ENCODE measurements around the gene CAT.

CAT gene

DNA sequence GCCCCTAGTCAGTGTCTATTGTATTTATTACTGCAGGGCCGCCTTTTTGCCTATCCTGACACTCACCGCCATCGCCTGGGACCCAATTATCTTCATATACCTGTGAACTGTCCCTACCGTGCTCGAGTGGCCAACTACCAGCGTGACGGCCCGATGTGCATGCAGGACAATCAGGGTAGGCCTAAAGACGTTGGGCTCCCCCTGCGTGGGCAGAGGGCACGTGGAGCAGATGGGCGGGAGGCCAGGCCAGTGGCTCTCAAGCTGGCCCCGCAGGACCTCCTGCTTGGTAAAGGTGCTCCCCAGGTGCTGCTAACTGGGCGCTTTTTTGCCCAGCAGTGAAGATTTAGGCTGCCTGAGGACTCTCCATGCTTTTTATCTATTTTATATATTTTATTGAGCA lies 22.5 kb downstream of the CAT start:
- Histone ChIP-seq H3K4me3 (ENCODE audit: low read length) (no peak overlapping the region), H3K9ac (ENCODE audit: low read length) (no peak overlapping the region), H3K36me3 (ENCODE audit: control insufficient read depth, low read depth, low read length) (no peaks in the 10 kb centered on the region), H3K9me3 (ENCODE audit: control insufficient read depth, low read depth, low read length) (no peaks in the 10 kb centered on the region), H3K4me1 (ENCODE audit: control insufficient read depth, low read depth, low read length) (no peaks in the 10 kb centered on the region), H3K27me3 (ENCODE audit: control insufficient read depth, insufficient read depth, low read length) (no peaks in the 10 kb centered on the region), H3K27ac (ENCODE audit: low read length) (no peak overlapping the region)

DNA sequence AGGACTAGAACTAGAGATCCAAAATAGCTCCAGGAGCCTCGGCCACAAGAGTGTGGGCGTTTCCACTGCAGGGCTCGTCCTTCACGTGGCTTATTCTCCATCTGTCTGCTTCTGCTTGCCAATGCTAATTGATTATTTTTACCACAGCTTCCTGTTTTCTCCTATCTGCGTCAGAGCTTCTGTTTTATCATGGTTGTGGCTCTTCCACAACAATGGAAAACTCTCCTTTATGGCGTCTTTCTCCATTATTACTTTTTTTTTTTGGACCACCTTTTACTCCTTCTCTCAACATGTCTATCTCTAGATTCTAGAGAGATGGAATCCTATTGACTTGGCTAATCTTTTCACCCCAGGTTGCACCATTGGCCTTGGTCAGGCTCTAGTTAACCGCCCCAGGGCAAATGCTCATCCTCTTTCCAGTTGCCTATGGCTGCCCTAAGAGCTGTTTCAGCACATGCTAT lies 25.9 kb downstream of the CAT start:
- Histone ChIP-seq H3K9ac (ENCODE audit: low read length) (no peak overlapping the region), H3K4me1 (ENCODE audit: control insufficient read depth, low read depth, low read length) (no peaks in the 10 kb centered on the region), H3K27ac (ENCODE audit: low read length) (no peak overlapping the region), H3K4me3 (ENCODE audit: low read length) (no peak overlapping the region), H3K27me3 (ENCODE audit: control insufficient read depth, insufficient read depth, low read length) (no peaks in the 10 kb centered on the region), H3K9me3 (ENCODE audit: control insufficient read depth, low read depth, low read length) (peaks cover 8% of the 10 kb centered on the region), H3K36me3 (ENCODE audit: control insufficient read depth, low read depth, low read length) (no peaks in the 10 kb centered on the region)

DNA sequence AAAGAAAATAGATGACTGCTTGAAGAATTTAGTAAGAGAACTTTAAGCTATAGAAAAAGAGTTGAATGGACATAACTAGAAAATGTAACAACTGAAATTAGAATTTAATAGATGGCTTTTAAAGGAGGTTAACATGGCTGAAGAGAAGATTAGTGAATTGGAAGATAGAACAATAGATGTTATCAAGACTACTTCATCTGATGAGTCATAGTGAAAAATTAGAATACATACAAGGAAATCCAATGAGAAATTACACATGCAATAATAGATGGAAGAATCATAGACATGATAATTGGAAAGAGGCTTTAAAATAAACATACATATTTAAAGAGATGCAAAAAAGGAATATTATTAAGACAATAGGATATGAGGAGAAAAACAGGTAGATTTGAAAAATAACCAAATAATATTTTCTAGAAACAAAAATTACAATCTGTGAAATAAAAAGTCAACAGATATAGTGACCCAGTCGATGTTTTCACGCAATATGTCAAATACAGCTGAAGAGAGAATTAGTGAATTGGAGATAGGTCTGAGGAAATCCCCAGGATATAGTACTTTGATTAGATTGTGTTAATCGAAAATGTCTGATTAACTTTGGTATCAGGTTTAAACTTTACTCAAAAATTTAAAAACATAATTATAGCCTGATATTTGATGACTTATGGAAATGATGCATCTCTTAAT lies 28.2 kb downstream of the CAT start:
- Histone ChIP-seq H3K36me3 (ENCODE audit: control insufficient read depth, low read depth, low read length) (no peaks in the 10 kb centered on the region), H3K4me3 (ENCODE audit: low read length) (no peak overlapping the region)

DNA sequence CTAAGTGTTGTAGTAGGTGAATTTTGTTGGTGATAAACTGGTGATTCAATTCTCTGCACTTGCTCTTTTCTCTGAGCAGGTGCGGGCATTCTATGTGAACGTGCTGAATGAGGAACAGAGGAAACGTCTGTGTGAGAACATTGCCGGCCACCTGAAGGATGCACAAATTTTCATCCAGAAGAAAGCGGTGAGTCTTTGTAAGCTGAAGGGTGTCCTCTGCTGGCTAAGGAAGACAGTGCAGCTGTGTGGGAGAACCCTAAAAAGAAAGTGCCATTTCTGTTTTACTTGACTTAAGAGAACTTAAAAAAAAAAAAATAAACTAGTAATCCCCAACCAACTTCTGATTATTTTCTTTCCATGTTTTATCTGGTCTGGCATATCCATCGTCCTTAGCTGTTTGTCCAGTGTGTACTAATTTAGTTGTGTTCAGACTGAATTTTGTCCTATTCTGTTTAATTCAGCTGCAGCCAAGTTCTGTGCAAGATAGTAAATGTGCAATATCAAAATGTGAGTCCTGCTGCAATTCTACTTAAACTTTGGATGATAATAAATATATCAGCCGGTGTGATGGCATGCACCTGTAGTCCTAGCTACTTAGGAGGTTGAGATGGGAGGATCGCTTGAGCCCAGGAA lies 29.6 kb downstream of the CAT start:
- Histone ChIP-seq H3K27me3 (ENCODE audit: control insufficient read depth, insufficient read depth, low read length) (no peaks in the 10 kb centered on the region), H3K27ac (ENCODE audit: low read length) (no peak overlapping the region), H3K9me3 (ENCODE audit: control insufficient read depth, low read depth, low read length) (peaks cover 8% of the 10 kb centered on the region), H3K4me3 (ENCODE audit: low read length) (no peak overlapping the region), H3K4me1 (ENCODE audit: control insufficient read depth, low read depth, low read length) (no peaks in the 10 kb centered on the region), H3K9ac (ENCODE audit: low read length) (no peak overlapping the region), H3K36me3 (ENCODE audit: control insufficient read depth, low read depth, low read length) (no peaks in the 10 kb centered on the region)

More for the DNA sequence above, 28.2 kb downstream of the CAT start:
- H3K9ac ChIP-seq (ENCODE audit: low read length) = no peak overlapping the region
- H3K27ac ChIP-seq (ENCODE audit: low read length) = no peak overlapping the region
- no peaks in the 10 kb centered on the region for H3K27me3 ChIP-seq (ENCODE audit: control insufficient read depth, insufficient read depth, low read length)
- H3K4me1 ChIP-seq (ENCODE audit: control insufficient read depth, low read depth, low read length) = no peaks in the 10 kb centered on the region
- peaks cover 8% of the 10 kb centered on the region for H3K9me3 ChIP-seq (ENCODE audit: control insufficient read depth, low read depth, low read length)

DNA sequence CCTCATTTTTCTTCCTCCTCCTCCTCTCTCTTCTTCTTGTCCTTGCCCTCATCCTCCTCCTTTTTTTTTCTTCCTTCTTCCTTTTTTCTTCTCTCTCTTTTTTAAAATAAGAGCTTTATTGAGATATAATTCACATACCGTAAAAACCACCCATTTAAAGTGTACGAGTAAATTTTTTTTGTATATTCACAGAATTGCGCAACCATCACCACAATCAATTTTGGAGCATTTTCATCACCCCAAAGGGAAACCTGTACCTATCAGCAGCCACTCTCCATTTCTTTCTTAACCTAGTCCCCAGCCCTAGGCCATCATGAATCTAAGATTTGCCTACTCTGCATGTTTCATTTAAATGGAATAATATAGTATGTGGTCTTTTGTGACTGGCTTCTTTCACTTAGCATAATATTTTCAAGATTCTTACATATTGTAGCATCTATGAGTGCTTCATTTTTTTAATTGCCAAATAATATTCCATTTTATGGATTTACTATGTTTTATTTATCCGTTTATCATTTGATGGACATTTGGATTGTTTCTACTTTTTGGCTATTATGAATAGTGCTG lies 35.0 kb downstream of the CAT start:
- no peak overlapping the region for H3K4me3 ChIP-seq (ENCODE audit: low read length)
- no peaks in the 10 kb centered on the region for H3K27me3 ChIP-seq (ENCODE audit: control insufficient read depth, insufficient read depth, low read length)
- H3K9ac ChIP-seq (ENCODE audit: low read length) = no peak overlapping the region
- H3K9me3 ChIP-seq (ENCODE audit: control insufficient read depth, low read depth, low read length) = no peaks in the 10 kb centered on the region
- no peaks in the 10 kb centered on the region for H3K4me1 ChIP-seq (ENCODE audit: control insufficient read depth, low read depth, low read length)
- H3K36me3 ChIP-seq (ENCODE audit: control insufficient read depth, low read depth, low read length) = no peaks in the 10 kb centered on the region
- no peak overlapping the region for H3K27ac ChIP-seq (ENCODE audit: low read length)

DNA sequence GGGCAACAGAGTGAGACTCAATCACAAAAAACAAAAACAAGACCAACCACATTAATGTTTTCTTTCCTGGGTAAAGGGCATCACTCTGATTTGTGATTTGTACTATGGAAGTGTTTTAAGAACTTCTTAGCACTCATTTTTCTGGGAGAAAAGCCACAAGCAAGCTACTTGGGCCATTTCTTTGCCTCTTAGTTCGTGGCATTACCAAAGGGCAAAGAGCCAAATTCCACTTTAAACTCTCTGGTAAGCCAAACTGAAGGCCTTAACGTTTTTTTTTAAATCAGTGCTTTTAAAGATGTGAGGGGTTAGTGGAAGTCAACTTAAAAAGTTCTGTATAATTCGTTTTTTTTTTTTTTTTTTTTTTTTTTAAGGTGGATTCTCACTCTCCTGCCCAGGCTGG lies 36.9 kb downstream of the CAT start:
- Histone ChIP-seq H3K27me3 (ENCODE audit: control insufficient read depth, insufficient read depth, low read length) (no peaks in the 10 kb centered on the region), H3K9ac (ENCODE audit: low read length) (no peak overlapping the region), H3K4me3 (ENCODE audit: low read length) (no peak overlapping the region), H3K4me1 (ENCODE audit: control insufficient read depth, low read depth, low read length) (no peaks in the 10 kb centered on the region), H3K9me3 (ENCODE audit: control insufficient read depth, low read depth, low read length) (no peaks in the 10 kb centered on the region), H3K27ac (ENCODE audit: low read length) (no peak overlapping the region), H3K36me3 (ENCODE audit: control insufficient read depth, low read depth, low read length) (no peaks in the 10 kb centered on the region)

DNA sequence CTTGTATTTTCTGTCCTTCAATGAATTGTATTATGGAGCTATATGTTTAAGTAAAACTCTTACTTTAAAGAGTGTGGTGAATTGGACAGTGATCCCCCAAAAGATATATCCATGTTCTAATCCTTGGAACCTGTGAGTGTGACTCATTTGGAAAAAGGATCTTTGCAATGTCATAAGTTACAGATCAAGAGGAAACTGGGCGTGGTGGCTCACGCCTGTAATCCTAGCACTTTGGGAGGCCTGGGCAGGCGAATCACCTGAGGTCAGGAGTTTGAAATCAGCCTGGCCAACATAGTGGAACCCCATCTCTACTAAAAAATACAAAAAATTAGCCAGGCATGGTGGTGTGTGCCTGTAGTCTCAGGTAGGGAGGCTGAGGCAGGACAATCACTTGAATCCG lies 38.1 kb downstream of the CAT start:
- Histone ChIP-seq H3K27ac (ENCODE audit: low read length) (no peak overlapping the region), H3K9me3 (ENCODE audit: control insufficient read depth, low read depth, low read length) (no peaks in the 10 kb centered on the region), H3K36me3 (ENCODE audit: control insufficient read depth, low read depth, low read length) (no peaks in the 10 kb centered on the region), H3K4me3 (ENCODE audit: low read length) (no peak overlapping the region), H3K27me3 (ENCODE audit: control insufficient read depth, insufficient read depth, low read length) (no peaks in the 10 kb centered on the region), H3K9ac (ENCODE audit: low read length) (no peak overlapping the region), H3K4me1 (ENCODE audit: control insufficient read depth, low read depth, low read length) (no peaks in the 10 kb centered on the region)

DNA sequence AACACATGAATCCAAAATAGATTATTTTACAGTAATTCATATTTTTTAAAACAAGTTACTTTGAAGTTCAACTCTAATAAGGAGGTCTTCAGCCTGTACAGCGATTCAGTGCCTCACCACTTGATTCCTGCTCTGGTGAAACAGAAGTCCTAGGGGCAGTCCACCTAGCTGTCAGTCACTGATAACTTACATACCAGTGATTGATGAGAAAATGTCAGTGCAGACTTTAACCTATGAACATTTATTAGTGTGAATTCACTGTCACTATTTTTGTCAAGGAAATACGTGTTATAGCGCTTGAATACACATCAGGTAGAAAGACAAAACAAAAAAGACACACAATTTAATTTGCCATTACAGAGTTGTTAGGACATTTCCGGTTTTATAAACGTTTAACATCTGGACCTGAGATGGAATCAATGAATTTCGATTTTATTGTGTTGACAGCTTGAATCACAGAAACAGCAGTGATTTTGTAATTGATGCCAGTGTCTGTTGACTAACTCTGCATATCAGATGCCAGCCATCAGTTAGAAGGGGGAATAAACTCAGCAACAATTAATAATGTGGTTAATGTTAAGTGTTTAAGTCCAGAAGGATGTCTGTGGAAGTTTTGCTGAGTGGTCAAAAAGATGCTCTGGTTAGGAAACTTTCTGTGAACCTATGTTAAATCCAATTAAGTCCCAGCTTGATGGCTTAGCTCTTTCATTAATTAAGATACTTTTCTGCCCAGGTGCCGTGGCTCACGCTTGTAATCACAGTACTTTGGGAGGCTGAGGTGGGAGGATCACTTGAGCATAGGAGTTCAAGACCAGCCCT lies 40.3 kb downstream of the CAT start:
- H3K9ac ChIP-seq (ENCODE audit: low read length) = no peak overlapping the region

DNA sequence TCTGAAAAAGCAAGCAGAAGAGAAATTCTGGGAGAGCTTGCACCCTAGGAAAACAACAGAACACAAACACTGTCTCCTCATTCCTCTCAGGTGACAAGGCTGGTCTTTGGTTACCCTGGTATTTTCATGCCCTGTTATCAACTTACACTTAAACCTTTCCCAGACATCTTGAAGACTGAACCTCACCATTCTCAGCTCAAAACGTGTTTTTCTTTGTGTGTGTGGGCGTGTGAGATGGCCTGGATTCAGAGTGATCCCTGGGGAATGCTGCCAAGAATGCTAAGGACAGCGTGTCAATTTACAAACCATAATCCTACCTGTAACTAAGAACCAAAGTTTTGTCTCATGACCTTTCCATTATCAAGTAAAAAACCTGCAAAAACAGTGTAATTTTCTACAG lies 41.6 kb downstream of the CAT start:
- Histone ChIP-seq H3K9me3 (ENCODE audit: control insufficient read depth, low read depth, low read length) (no peaks in the 10 kb centered on the region), H3K27me3 (ENCODE audit: control insufficient read depth, insufficient read depth, low read length) (no peaks in the 10 kb centered on the region), H3K4me3 (ENCODE audit: low read length) (no peak overlapping the region), H3K4me1 (ENCODE audit: control insufficient read depth, low read depth, low read length) (no peaks in the 10 kb centered on the region), H3K36me3 (ENCODE audit: control insufficient read depth, low read depth, low read length) (no peaks in the 10 kb centered on the region), H3K27ac (ENCODE audit: low read length) (no peak overlapping the region), H3K9ac (ENCODE audit: low read length) (no peak overlapping the region)

More for the DNA sequence above, 40.3 kb downstream of the CAT start:
- Histone ChIP-seq H3K4me1 (ENCODE audit: control insufficient read depth, low read depth, low read length) (no peaks in the 10 kb centered on the region), H3K27me3 (ENCODE audit: control insufficient read depth, insufficient read depth, low read length) (no peaks in the 10 kb centered on the region), H3K4me3 (ENCODE audit: low read length) (no peak overlapping the region), H3K27ac (ENCODE audit: low read length) (no peak overlapping the region), H3K36me3 (ENCODE audit: control insufficient read depth, low read depth, low read length) (no peaks in the 10 kb centered on the region), H3K9me3 (ENCODE audit: control insufficient read depth, low read depth, low read length) (no peaks in the 10 kb centered on the region)

DNA sequence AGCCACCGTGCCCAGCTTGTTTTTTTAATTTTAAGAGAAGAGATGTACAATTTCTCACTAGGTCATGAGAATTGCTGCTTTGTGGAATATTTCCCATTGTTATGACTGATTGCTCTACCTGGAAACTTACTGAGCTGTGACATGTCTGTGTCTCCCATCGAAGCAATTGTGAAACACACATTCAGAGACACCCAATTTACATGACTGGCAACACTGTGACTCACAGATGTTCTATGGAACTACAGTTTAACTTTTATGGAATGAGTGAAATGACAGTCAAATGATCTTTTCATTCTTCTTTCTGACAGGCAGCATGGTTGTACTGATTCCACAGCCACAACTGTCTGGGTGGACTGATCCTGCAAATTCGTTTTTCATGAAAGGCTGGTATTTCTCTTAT lies 42.6 kb downstream of the CAT start:
- Histone ChIP-seq H3K4me1 (ENCODE audit: control insufficient read depth, low read depth, low read length) (no peaks in the 10 kb centered on the region), H3K9ac (ENCODE audit: low read length) (no peak overlapping the region), H3K4me3 (ENCODE audit: low read length) (no peak overlapping the region), H3K27me3 (ENCODE audit: control insufficient read depth, insufficient read depth, low read length) (no peaks in the 10 kb centered on the region), H3K9me3 (ENCODE audit: control insufficient read depth, low read depth, low read length) (no peaks in the 10 kb centered on the region), H3K27ac (ENCODE audit: low read length) (no peak overlapping the region), H3K36me3 (ENCODE audit: control insufficient read depth, low read depth, low read length) (no peaks in the 10 kb centered on the region)

DNA sequence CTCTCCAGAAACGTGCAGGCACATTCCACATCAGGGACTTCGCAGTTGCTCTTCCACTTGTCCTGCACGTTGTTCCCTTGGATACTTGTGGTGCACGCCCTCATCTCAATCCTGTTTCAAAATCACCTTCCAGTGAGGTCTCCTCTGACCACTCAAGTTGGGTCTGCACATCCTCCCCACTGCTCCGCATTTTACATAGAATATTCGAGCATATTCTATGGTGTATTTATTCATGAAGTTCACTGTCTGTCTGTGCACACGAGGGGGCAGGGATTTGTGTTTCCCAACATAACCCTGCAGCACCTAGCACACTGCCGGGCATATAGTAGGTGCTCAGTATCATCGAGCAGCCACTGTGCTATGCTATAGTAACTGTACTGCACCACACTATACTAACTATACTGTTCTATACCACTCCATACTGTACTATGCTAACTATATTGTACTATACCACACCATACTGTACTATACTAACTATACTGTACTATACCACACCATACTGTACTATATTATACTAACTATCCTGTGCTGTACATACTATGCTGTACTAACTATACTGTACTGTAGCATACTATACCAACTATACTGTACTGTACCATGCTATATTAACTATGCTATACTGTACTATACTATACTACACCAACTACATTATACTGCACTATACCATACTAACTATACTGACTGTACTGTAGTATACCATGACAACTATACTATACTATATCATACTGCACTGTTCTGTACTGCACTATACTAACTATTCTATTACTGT lies 44.6 kb downstream of the CAT start:
- H3K27ac ChIP-seq (ENCODE audit: low read length) = no peak overlapping the region
- H3K27me3 ChIP-seq (ENCODE audit: control insufficient read depth, insufficient read depth, low read length) = no peaks in the 10 kb centered on the region
- no peaks in the 10 kb centered on the region for H3K36me3 ChIP-seq (ENCODE audit: control insufficient read depth, low read depth, low read length)
- H3K4me3 ChIP-seq (ENCODE audit: low read length) = no peak overlapping the region
- H3K4me1 ChIP-seq (ENCODE audit: control insufficient read depth, low read depth, low read length) = no peaks in the 10 kb centered on the region
- no peak overlapping the region for H3K9ac ChIP-seq (ENCODE audit: low read length)
- no peaks in the 10 kb centered on the region for H3K9me3 ChIP-seq (ENCODE audit: control insufficient read depth, low read depth, low read length)

Data from iPS-18a (cell line).